ENCODE results near the gene NKIRAS2. TPM values are rescaled to one million over a fixed set of nuclear protein-coding genes. Genes with fewer than 3 reads are reported as not detected.

NKIRAS2 gene
- total and polyA plus RNA-seq, 4 donors, result 16.4 to 20.7 (median 17.4) TPM

DNA sequence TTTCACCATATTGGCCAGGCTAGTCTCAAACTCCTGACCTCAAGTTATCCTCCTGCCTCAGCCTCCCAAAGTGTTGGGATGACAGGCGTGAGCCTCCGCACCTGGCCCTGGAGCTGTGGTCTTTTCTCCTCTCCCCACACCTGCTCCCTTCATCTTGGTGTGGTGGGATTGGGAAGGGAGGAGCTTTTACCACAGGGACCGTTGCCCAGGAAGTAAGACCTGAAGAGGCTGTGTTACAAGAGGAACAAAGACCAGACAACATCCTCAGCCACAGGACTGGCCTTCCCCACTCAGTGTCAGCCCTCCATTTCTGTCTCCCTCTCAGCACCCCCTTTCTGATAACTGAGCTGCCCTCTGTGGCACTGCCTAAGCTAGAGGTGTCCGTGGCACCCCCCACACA lies 39.9 kb downstream of the NKIRAS2 start:
- H3K9ac ChIP-seq (ENCODE audit: low read depth in 1 of 2, low read length in 2 of 2), result no peak overlapping the region
- WGBS, result 83% methylated on average over 4 of the region's 4 CpGs
- no peak for DNase-seq (ENCODE audit: low spot score)

DNA sequence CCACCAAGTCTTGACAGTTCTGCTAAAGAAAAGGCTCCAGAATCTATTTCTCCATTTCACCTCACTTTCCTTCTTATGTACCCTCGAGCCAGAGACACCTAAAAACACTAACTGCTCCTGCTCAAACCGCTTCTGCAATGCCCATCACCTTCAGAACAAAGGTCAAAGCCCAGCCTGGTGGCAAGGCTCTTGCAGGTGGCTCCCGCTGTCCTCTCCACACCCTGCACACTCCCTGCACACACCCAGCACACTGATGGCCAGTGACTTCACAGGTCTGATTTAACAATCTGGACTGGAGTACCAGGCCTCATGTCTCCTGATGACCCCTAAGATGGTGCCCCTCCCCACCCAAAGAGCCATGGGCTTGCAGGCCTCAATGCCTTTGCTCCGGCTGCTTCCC lies 40.3 kb downstream of the NKIRAS2 start:
- no peaks in the 10 kb centered on the region for H3K9me3 ChIP-seq (ENCODE audit: control insufficient read depth in 4 of 4, low read length in 3 of 4)
- no peak for DNase-seq (ENCODE audit: low spot score)
- H3K27me3 ChIP-seq (ENCODE audit: control insufficient read depth in 4 of 4, insufficient read depth in 4 of 4, low read length in 3 of 4), result no peaks in the 10 kb centered on the region
- H3K4me1 ChIP-seq (ENCODE audit: control insufficient read depth in 4 of 4, insufficient read depth in 4 of 4, low read length in 3 of 4), result no peaks in the 10 kb centered on the region
- WGBS, result 87% methylated on average over 4 of the region's 4 CpGs
- no peak overlapping the region for H3K9ac ChIP-seq (ENCODE audit: low read depth in 1 of 2, low read length in 2 of 2)
- no peaks in the 10 kb centered on the region for H3K36me3 ChIP-seq (ENCODE audit: control insufficient read depth in 4 of 4, insufficient read depth in 3 of 4, low read depth in 1 of 4, low read length in 3 of 4)
- H3K4me3 ChIP-seq (ENCODE audit: low read depth in 1 of 3, low read length in 3 of 3), result no peak overlapping the region
- H3K27ac ChIP-seq (ENCODE audit: low read depth in 1 of 2, low read length in 2 of 2), result no peak overlapping the region
- TF ChIP-seq SP1 (IDR thresholded peaks at IDR 0.05), result no peak
- TF ChIP-seq HNF4A (conservative IDR thresholded peaks at IDR 0.05), result no peak
- no peak for TF ChIP-seq YY1 (IDR thresholded peaks at IDR 0.05)
- TF ChIP-seq EGR1 (IDR thresholded peaks at IDR 0.05; ENCODE audit: low read depth in 2 of 2), result no peak
- TF ChIP-seq FOXA2 (IDR thresholded peaks at IDR 0.05), result no peak
- no peak for TF ChIP-seq RAD21 (IDR thresholded peaks at IDR 0.05)

More for the DNA sequence above, 39.9 kb downstream of the NKIRAS2 start:
- Histone ChIP-seq H3K9me3 (ENCODE audit: control insufficient read depth in 4 of 4, low read length in 3 of 4) (no peaks in the 10 kb centered on the region), H3K4me3 (ENCODE audit: low read depth in 1 of 3, low read length in 3 of 3) (no peak overlapping the region), H3K36me3 (ENCODE audit: control insufficient read depth in 4 of 4, insufficient read depth in 3 of 4, low read depth in 1 of 4, low read length in 3 of 4) (no peaks in the 10 kb centered on the region), H3K27ac (ENCODE audit: low read depth in 1 of 2, low read length in 2 of 2) (no peak overlapping the region), H3K4me1 (ENCODE audit: control insufficient read depth in 4 of 4, insufficient read depth in 4 of 4, low read length in 3 of 4) (no peaks in the 10 kb centered on the region), H3K27me3 (ENCODE audit: control insufficient read depth in 4 of 4, insufficient read depth in 4 of 4, low read length in 3 of 4) (no peaks in the 10 kb centered on the region)
- TF ChIP-seq, protein P1, sequence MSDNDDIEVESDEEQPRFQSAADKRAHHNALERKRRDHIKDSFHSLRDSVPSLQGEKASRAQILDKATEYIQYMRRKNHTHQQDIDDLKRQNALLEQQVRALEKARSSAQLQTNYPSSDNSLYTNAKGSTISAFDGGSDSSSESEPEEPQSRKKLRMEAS (IDR thresholded peaks at IDR 0.05), result no peak
- TF ChIP-seq JUND (IDR thresholded peaks at IDR 0.05) (no peak), RXRA (IDR thresholded peaks at IDR 0.05) (no peak), YY1 (IDR thresholded peaks at IDR 0.05) (no peak), FOXA2 (IDR thresholded peaks at IDR 0.05) (no peak), TAF1 (conservative IDR thresholded peaks at IDR 0.05) (no peak), EGR1 (IDR thresholded peaks at IDR 0.05; ENCODE audit: low read depth in 2 of 2) (no peak), HNF4G (IDR thresholded peaks at IDR 0.05) (no peak), HNF4A (conservative IDR thresholded peaks at IDR 0.05) (no peak), SP1 (IDR thresholded peaks at IDR 0.05) (no peak), GABPA (IDR thresholded peaks at IDR 0.05 in 1 of 2, conservative IDR thresholded peaks at IDR 0.05 in 1 of 2) (no peak), FOXA1 (IDR thresholded peaks at IDR 0.05) (no peak), NR2F2 (IDR thresholded peaks at IDR 0.05) (no peak)
- TF ChIP-seq, protein P2, sequence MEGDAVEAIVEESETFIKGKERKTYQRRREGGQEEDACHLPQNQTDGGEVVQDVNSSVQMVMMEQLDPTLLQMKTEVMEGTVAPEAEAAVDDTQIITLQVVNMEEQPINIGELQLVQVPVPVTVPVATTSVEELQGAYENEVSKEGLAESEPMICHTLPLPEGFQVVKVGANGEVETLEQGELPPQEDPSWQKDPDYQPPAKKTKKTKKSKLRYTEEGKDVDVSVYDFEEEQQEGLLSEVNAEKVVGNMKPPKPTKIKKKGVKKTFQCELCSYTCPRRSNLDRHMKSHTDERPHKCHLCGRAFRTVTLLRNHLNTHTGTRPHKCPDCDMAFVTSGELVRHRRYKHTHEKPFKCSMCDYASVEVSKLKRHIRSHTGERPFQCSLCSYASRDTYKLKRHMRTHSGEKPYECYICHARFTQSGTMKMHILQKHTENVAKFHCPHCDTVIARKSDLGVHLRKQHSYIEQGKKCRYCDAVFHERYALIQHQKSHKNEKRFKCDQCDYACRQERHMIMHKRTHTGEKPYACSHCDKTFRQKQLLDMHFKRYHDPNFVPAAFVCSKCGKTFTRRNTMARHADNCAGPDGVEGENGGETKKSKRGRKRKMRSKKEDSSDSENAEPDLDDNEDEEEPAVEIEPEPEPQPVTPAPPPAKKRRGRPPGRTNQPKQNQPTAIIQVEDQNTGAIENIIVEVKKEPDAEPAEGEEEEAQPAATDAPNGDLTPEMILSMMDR (IDR thresholded peaks at IDR 0.05; ENCODE audit: low read depth, low read length, missing input control), result no peak
- TF ChIP-seq, protein P3, sequence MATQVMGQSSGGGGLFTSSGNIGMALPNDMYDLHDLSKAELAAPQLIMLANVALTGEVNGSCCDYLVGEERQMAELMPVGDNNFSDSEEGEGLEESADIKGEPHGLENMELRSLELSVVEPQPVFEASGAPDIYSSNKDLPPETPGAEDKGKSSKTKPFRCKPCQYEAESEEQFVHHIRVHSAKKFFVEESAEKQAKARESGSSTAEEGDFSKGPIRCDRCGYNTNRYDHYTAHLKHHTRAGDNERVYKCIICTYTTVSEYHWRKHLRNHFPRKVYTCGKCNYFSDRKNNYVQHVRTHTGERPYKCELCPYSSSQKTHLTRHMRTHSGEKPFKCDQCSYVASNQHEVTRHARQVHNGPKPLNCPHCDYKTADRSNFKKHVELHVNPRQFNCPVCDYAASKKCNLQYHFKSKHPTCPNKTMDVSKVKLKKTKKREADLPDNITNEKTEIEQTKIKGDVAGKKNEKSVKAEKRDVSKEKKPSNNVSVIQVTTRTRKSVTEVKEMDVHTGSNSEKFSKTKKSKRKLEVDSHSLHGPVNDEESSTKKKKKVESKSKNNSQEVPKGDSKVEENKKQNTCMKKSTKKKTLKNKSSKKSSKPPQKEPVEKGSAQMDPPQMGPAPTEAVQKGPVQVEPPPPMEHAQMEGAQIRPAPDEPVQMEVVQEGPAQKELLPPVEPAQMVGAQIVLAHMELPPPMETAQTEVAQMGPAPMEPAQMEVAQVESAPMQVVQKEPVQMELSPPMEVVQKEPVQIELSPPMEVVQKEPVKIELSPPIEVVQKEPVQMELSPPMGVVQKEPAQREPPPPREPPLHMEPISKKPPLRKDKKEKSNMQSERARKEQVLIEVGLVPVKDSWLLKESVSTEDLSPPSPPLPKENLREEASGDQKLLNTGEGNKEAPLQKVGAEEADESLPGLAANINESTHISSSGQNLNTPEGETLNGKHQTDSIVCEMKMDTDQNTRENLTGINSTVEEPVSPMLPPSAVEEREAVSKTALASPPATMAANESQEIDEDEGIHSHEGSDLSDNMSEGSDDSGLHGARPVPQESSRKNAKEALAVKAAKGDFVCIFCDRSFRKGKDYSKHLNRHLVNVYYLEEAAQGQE (IDR thresholded peaks at IDR 0.05), result no peak
- TF ChIP-seq, protein P4, sequence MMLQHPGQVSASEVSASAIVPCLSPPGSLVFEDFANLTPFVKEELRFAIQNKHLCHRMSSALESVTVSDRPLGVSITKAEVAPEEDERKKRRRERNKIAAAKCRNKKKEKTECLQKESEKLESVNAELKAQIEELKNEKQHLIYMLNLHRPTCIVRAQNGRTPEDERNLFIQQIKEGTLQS (IDR thresholded peaks at IDR 0.05), result no peak
- TF ChIP-seq, protein P5, sequence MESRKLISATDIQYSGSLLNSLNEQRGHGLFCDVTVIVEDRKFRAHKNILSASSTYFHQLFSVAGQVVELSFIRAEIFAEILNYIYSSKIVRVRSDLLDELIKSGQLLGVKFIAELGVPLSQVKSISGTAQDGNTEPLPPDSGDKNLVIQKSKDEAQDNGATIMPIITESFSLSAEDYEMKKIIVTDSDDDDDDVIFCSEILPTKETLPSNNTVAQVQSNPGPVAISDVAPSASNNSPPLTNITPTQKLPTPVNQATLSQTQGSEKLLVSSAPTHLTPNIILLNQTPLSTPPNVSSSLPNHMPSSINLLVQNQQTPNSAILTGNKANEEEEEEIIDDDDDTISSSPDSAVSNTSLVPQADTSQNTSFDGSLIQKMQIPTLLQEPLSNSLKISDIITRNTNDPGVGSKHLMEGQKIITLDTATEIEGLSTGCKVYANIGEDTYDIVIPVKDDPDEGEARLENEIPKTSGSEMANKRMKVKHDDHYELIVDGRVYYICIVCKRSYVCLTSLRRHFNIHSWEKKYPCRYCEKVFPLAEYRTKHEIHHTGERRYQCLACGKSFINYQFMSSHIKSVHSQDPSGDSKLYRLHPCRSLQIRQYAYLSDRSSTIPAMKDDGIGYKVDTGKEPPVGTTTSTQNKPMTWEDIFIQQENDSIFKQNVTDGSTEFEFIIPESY (IDR thresholded peaks at IDR 0.05), result no peak
